HG02678 (cell line): ENCODE data around the gene PTGR1.
"Not testable (repeated sequence)": the region's sequence is repeated elsewhere in the genome, so short reads cannot be mapped to it uniquely, and the experiment has no call there.

Source experiments
- ATAC-seq: cut with Tn5 transposase; IDR thresholded peaks from one replicate; pipeline ENCODE4 v1.9.1; 2021; ENCODE audit warnings: mild to moderate bottlenecking, moderate library complexity; ENCODE audit not compliant: unreplicated experiment

The PTGR1 gene

GRCh38 chr9:111615928-111616327 is 16.5 kb upstream of the PTGR1 start:
- ATAC-seq: no peak

- ATAC-seq: no peak
Observed at GRCh38 chr9:111613436-111614040, 14.1 kb upstream of the PTGR1 start.

- no peak for ATAC-seq
Observed at GRCh38 chr9:111610845-111611244, 11.4 kb upstream of the PTGR1 start.

- no peak for ATAC-seq
Observed at GRCh38 chr9:111610149-111610548, 10.7 kb upstream of the PTGR1 start.

- ATAC-seq: no peak
Observed at GRCh38 chr9:111605041-111605559, 5.7 kb upstream of the PTGR1 start.

GRCh38 chr9:111604054-111604615 is 4.7 kb upstream of the PTGR1 start:
- ATAC-seq: no peak

GRCh38 chr9:111603041-111603440 is 3.6 kb upstream of the PTGR1 start:
- ATAC-seq: no peak

- no peak for ATAC-seq
Observed at GRCh38 chr9:111601237-111602018, 2.0 kb upstream of the PTGR1 start.

- ATAC-seq: no peak
Observed at GRCh38 chr9:111599955-111600343, 502 bp upstream of the PTGR1 start.

GRCh38 chr9:111598733-111599091 is 735 bp downstream of the PTGR1 start:
- ATAC-seq: no peak

GRCh38 chr9:111597852-111598732 is 1.4 kb downstream of the PTGR1 start:
- ATAC-seq: peak; percentile 49

- ATAC-seq: no peak
Observed at GRCh38 chr9:111588846-111589245, 10.6 kb downstream of the PTGR1 start.

- ATAC-seq: no peak
Observed at GRCh38 chr9:111586378-111586777, 13.1 kb downstream of the PTGR1 start.

GRCh38 chr9:111582888-111583287 is 16.6 kb downstream of the PTGR1 start:
- no peak for ATAC-seq

GRCh38 chr9:111572950-111573604 is 26.4 kb downstream of the PTGR1 start:
- no peak for ATAC-seq

GRCh38 chr9:111568127-111568526 is 31.3 kb downstream of the PTGR1 start:
- ATAC-seq: not testable (repeated sequence)

- ATAC-seq: no peak
Observed at GRCh38 chr9:111566234-111566633, 33.2 kb downstream of the PTGR1 start.

- ATAC-seq: no peak
Observed at GRCh38 chr9:111561165-111561719, 38.2 kb downstream of the PTGR1 start.

GRCh38 chr9:111559000-111559610 is 40.3 kb downstream of the PTGR1 start:
- no peak for ATAC-seq

- ATAC-seq: not testable (repeated sequence)
Observed at GRCh38 chr9:111555425-111555824, 44.0 kb downstream of the PTGR1 start.
